Mucosa of descending colon (tissue), 3 donors: ENCODE data around the gene TUBE1. TPM values are rescaled to one million over a fixed set of nuclear protein-coding genes. Genes with fewer than 3 reads are reported as not detected.
A peak's percentile ranks its signal among the peaks of the same experiment; 100 is the strongest.

Experiments
- ATAC-seq: fragments of 200-7000 bp; cut with Tn5 transposase; one replicate; pipeline ENCODE4 v1.9.1; 2020; ENCODE audit warnings: mild to moderate bottlenecking, moderate library complexity
- DNase-seq, 3 donors: peaks; one replicate each; pipeline ENCODE4 v3.0.0-alpha.2; 2020
- H3K36me3 ChIP-seq: fragments of 200-600 bp; one replicate; pipeline ENCODE4 v1.8.0; 2021; ENCODE audit warnings: low read depth, mild to moderate bottlenecking
- H3K4me1 ChIP-seq: fragments of 200-600 bp; one replicate; pipeline ENCODE4 v1.8.0; 2021; ENCODE audit warnings: low read depth, mild to moderate bottlenecking
- H3K4me3 ChIP-seq: fragments of 200-600 bp; one replicate; pipeline ENCODE4 v1.8.0; 2021; ENCODE audit warnings: mild to moderate bottlenecking
- H3K9me3 ChIP-seq: fragments of 200-600 bp; one replicate; pipeline ENCODE4 v1.8.0; 2021; ENCODE audit warnings: mild to moderate bottlenecking
- CTCF ChIP-seq: fragments of 200-600 bp; IDR thresholded peaks from one replicate; pipeline ENCODE4 v1.8.0; 2022; ENCODE audit warnings: antibody characterized with exemption, mild to moderate bottlenecking
- intact Hi-C, 2 donors: fragments of 100-400 bp; cut with DNase I in 1 of 2; cut with micrococcal nuclease in 1 of 2; formaldehyde crosslinking; loops; one replicate each; pipeline versions ENCODE4 v1.11.0 to v1.11.1; 2022; cut with DNase I, micrococcal nuclease
- total RNA-seq, 3 donors: library from RNA; stranded (reverse); fragmentation: NEBNext Ultra II Directional in 2 of 3; extraction: Animal tissue kit (Norgen Biotek cat#: 25700) in 2 of 3; gene quantifications; one replicate each; pipeline versions ENCODE4 v1.2.1 to v1.2.4, GENCODE V29; 2021 to 2023
- donor health status: DM: no; HTN: no; CAD: no; lungs with moderate emphysema.
- donor health status: DM: no; HTN: no; CAD: no.
- donor health status: DM: no; HTN: yes; CAD: no.

Gene TUBE1
- total RNA-seq, 3 donors from 2014 or later, result 8.8 to 22.8 (median 13.2) TPM

DNA sequence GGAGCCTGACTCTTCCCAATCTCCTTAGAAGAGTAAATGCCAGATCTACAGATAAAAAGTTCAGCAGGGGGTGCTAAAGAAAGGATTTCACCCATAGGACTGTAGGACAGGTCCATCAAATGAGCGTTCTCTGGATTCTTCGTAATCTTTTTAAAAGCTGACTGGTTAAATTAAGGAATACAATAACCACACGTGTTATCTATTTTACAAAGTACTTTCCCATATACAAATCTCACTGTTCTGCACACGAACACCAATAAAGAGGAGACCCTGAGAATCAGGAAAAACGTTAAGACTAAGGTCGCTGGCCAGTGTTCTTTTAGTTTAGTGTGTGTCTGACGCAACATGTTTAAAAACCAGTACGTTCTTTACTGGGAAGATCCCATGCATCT lies 542 bp downstream of the TUBE1 start:
- Histone ChIP-seq H3K4me3 (peak overlapping the region; percentile 60), H3K4me1 (peaks cover 6% of the 10 kb centered on the region), H3K9me3 (no peaks in the 10 kb centered on the region), H3K36me3 (no peaks in the 10 kb centered on the region)
- TF ChIP-seq CTCF, result no peak
- DNase-seq (peak in 1 of 3 donors; percentile 12), ATAC-seq (peak; percentile 51)
- intact Hi-C loops, result no loop called here

DNA sequence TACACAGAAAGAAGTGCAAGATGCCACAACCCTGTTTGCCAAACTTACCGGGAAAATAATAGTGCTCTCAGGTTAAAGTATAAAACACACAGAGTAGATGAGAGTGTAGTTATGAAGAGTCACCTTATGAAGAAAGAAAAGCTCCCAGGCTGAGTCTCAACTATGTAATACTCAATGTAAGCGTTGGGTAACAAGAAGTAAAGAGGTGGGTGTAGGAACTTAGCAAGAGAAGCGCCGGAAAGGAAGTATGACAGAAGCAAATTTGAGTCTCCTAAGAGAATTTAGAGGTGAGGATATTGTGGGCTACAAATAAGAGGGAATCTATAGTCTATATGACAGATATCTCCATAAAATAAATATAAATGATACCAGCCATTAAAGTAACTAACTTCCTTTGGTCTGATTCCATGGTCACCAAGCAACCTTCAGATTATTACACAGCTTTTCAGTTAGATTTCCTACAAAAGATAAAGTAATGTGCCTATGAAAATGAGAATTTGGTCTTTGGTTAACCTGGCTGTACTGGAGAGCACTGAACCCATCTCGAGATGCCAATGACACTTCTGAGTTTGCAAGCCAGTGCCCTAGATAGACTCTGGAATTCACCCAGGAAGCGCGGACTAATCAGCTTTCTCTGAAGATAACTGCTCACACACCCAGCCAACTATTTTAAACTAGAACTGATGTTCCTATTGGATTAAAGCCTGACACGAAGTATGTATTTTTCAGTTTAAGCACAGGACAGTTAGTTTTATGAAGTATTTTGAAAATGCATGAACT lies 1.8 kb downstream of the TUBE1 start:
- intact Hi-C loops, result no loop called here
- TF ChIP-seq CTCF, result no peak
- H3K4me1 ChIP-seq, result peaks cover 6% of the 10 kb centered on the region
- H3K4me3 ChIP-seq, result no peak overlapping the region
- DNase-seq, result no peak
- H3K9me3 ChIP-seq, result no peaks in the 10 kb centered on the region
- H3K36me3 ChIP-seq, result no peaks in the 10 kb centered on the region
- ATAC-seq, result no peak

DNA sequence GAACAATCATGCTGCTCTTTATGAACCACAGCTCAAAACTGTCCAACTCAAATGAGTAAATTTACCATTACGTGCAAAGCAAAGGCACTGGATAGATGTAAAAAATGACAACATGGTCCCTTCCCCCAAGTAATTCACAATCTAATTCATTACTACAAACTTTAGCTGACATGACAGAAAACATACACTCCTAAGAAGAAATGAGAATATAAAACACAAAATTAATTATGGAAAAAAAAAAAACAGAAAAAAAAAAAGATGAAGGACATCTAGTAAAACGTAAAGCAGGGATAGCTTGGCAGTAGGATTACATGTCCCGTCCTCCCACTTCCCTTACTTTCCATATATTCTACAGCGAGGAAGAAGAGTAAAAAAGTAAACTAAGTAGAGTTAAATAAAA lies 5.7 kb downstream of the TUBE1 start:
- Histone ChIP-seq H3K36me3 (no peaks in the 10 kb centered on the region), H3K4me3 (no peak overlapping the region), H3K4me1 (peaks cover 5% of the 10 kb centered on the region), H3K9me3 (no peaks in the 10 kb centered on the region)
- ATAC-seq, result no peak
- no peak for TF ChIP-seq CTCF
- intact Hi-C loops, result no loop called here
- no peak for DNase-seq

- Histone ChIP-seq H3K4me3 (no peak overlapping the region), H3K9me3 (no peaks in the 10 kb centered on the region), H3K36me3 (no peaks in the 10 kb centered on the region), H3K4me1 (no peaks in the 10 kb centered on the region)
- DNase-seq, result no peak
- no peak for ATAC-seq
- intact Hi-C loops, result no loop called here
- TF ChIP-seq CTCF, result no peak
Measured at GRCh38 chr6:112066606-112067005, 20.7 kb downstream of the TUBE1 start.

DNA sequence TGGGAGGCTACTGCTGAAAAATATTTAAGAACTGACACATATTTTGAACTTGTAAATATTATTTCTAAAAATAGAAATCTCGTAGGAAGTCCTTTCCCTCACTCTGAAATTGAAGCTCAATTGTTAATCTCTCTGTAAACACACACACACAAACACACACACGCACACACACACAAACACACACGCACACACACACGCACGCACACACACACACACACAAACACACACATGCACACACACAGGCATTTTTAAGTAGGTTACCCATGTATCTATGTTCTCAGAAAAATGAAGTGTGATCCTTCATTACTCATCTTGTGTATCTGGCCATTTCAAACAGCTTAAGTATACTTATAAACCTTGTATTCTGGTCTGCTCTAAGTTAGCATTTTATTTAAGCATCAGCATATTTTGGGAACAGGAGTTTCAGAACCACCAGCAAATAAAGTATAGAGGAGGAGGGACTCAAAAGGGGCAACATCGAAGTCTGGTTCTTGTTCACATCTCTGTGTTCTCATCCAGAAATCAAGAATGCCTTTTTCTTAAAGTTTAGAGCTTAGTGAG lies 21.8 kb downstream of the TUBE1 start:
- no peak for DNase-seq
- intact Hi-C loops, result no loop called here
- TF ChIP-seq CTCF, result no peak
- no peaks in the 10 kb centered on the region for H3K4me1 ChIP-seq
- H3K9me3 ChIP-seq, result no peaks in the 10 kb centered on the region
- H3K4me3 ChIP-seq, result no peak overlapping the region
- no peak for ATAC-seq
- H3K36me3 ChIP-seq, result no peaks in the 10 kb centered on the region
